Mesenchymal stem cell (in vitro differentiated cells and primary cell): ENCODE data around the gene DIRAS1.

Source experiments
- DNase-seq: peaks from one replicate; pipeline ENCODE4 v3.0.0-alpha.2; 2013
- H2AFZ ChIP-seq: one replicate; pipeline ENCODE4 v1.6.1; 2013; ENCODE audit warnings: low read depth, mild to moderate bottlenecking, control low read depth, inconsistent platforms, low read length, moderate library complexity
- H2AK5ac ChIP-seq: 2 replicates; pipeline ENCODE4 v1.6.1; 2013; ENCODE audit warnings: low read length, moderate library complexity, mild to moderate bottlenecking, inconsistent platforms; ENCODE audit not compliant: severe bottlenecking
- H2BK120ac ChIP-seq: one replicate; pipeline ENCODE4 v1.6.1; 2013; ENCODE audit warnings: low read depth, mild to moderate bottlenecking, inconsistent platforms, low read length, moderate library complexity
- H2BK12ac ChIP-seq, 2 experiments: one replicate each; pipeline ENCODE4 v1.6.1; 2013; ENCODE audit warnings: inconsistent platforms in 2 of 2, low read length in 2 of 2, mild to moderate bottlenecking in 2 of 2, moderate library complexity in 2 of 2, control low read depth in 1 of 2
- H2BK15ac ChIP-seq: one replicate; pipeline ENCODE4 v1.6.1; 2013; ENCODE audit warnings: mild to moderate bottlenecking, low read depth, inconsistent platforms; ENCODE audit not compliant: poor library complexity, severe bottlenecking
- H2BK5ac ChIP-seq: 2 replicates; pipeline ENCODE4 v1.6.1; 2013; ENCODE audit warnings: low read depth, mild to moderate bottlenecking, low read length, control low read depth, inconsistent platforms; ENCODE audit not compliant: poor library complexity, severe bottlenecking
- H3K14ac ChIP-seq, 2 experiments: one replicate each; pipeline ENCODE4 v1.6.1; 2013; ENCODE audit warnings: inconsistent platforms in 2 of 2, low read length in 2 of 2, control low read depth in 1 of 2, mild to moderate bottlenecking in 1 of 2, moderate library complexity in 1 of 2
- H3K18ac ChIP-seq, 2 experiments: one replicate each; pipeline ENCODE4 v1.6.1; 2013; ENCODE audit warnings: inconsistent platforms in 2 of 2, low read length in 2 of 2, control low read depth in 1 of 2, low read depth in 1 of 2, mild to moderate bottlenecking in 1 of 2
- H3K23ac ChIP-seq, 2 experiments: one replicate each; pipeline ENCODE4 v1.6.1; 2013; ENCODE audit warnings: inconsistent platforms in 2 of 2, low read length in 2 of 2, mild to moderate bottlenecking in 2 of 2, moderate library complexity in 2 of 2, control low read depth in 1 of 2
- H3K27ac ChIP-seq: 2 replicates; pipeline ENCODE4 v1.5.1; 2013; ENCODE audit warnings: mild to moderate bottlenecking, moderate library complexity, low read length, control low read depth, inconsistent platforms; ENCODE audit not compliant: poor library complexity, severe bottlenecking
- H3K27me3 ChIP-seq, 2 experiments: 2 replicates each; pipeline versions ENCODE4 v1.6.1 to v1.7.0; 2013; ENCODE audit warnings: low read length in 2 of 2, mild to moderate bottlenecking in 2 of 2, moderate library complexity in 2 of 2, control low read depth in 1 of 2, inconsistent platforms in 1 of 2; ENCODE audit not compliant: control insufficient read depth in 1 of 2, insufficient read depth in 1 of 2
- H3K36me3 ChIP-seq, 2 experiments: 2 replicates each; pipeline versions ENCODE4 v1.6.1 to v1.7.0; 2013; ENCODE audit warnings: low read length in 2 of 2, control low read depth in 1 of 2, inconsistent platforms in 1 of 2, low read depth in 1 of 2, mild to moderate bottlenecking in 1 of 2; ENCODE audit not compliant: insufficient read depth in 2 of 2, control insufficient read depth in 1 of 2
- H3K4ac ChIP-seq, 2 experiments: one replicate each; pipeline ENCODE4 v1.6.1; 2013; ENCODE audit warnings: inconsistent platforms in 2 of 2, low read length in 2 of 2, mild to moderate bottlenecking in 2 of 2, moderate library complexity in 2 of 2, control low read depth in 1 of 2, low read depth in 1 of 2
- H3K4me1 ChIP-seq: 2 replicates; pipeline ENCODE4 v1.6.1; 2013; ENCODE audit warnings: low read depth, low read length, control low read depth; ENCODE audit not compliant: control insufficient read depth, insufficient read depth
- H3K4me2 ChIP-seq: 2 replicates; pipeline ENCODE4 v1.6.1; 2013; ENCODE audit warnings: low read length, mild to moderate bottlenecking, inconsistent platforms; ENCODE audit not compliant: poor library complexity, severe bottlenecking
- H3K4me3 ChIP-seq, 2 experiments: 2 replicates each; pipeline versions ENCODE4 v1.5.1 to v1.7.0; 2013; ENCODE audit warnings: low read length in 2 of 2, mild to moderate bottlenecking in 2 of 2, control low read depth in 1 of 2, low read depth in 1 of 2; ENCODE audit not compliant: insufficient read depth in 1 of 2
- H3K79me1 ChIP-seq: replicated peaks from 2 replicates; pipeline ENCODE4 v1.6.1; 2013; ENCODE audit warnings: mild to moderate bottlenecking, control low read depth, low read length, inconsistent platforms; ENCODE audit not compliant: poor library complexity, severe bottlenecking
- H3K9ac ChIP-seq: 2 replicates; pipeline ENCODE4 v1.7.0; 2013; ENCODE audit warnings: mild to moderate bottlenecking, low read length, moderate library complexity
- H3K9me3 ChIP-seq: 2 replicates; pipeline ENCODE4 v1.7.0; 2013; ENCODE audit warnings: mild to moderate bottlenecking, low read length; ENCODE audit not compliant: control insufficient read depth
- H4K8ac ChIP-seq: one replicate; pipeline ENCODE4 v1.6.1; 2013; ENCODE audit warnings: inconsistent platforms, mild to moderate bottlenecking, low read length, moderate library complexity
- H4K91ac ChIP-seq: one replicate; pipeline ENCODE4 v1.6.1; 2013; ENCODE audit warnings: mild to moderate bottlenecking, low read length, inconsistent platforms
- WGBS: methylation state at CpG from one replicate; pipeline ENCODE4 v1.1.7; 2013; ENCODE audit warnings: mixed read lengths; 5-methylcytosine and 5-hydroxymethylcytosine counted together

The DIRAS1 gene

GRCh38 chr19:2724148-2724557 lies 3.0 kb upstream of the DIRAS1 start:
- Histone ChIP-seq H2BK12ac (peak overlapping the region in 1 of 2 experiments; percentile 45), H2BK15ac (no peak overlapping the region), H3K4me3 (no peak overlapping the region), H3K4me2 (no peak overlapping the region), H3K18ac (peak overlapping the region in 1 of 2 experiments; percentile 38), H2AK5ac (no peak overlapping the region), H3K4ac (no peak overlapping the region), H3K14ac (no peak overlapping the region), H3K79me1 (no peaks in the 10 kb centered on the region), H3K9ac (no peak overlapping the region), H3K4me1 (peaks cover 34% of the 10 kb centered on the region), H2BK120ac (no peak overlapping the region), H3K27me3 (peaks cover 22 to 59% of the 10 kb centered on the region in 2 experiments), H4K8ac (no peak overlapping the region), H2BK5ac (no peak overlapping the region), H3K27ac (no peak overlapping the region), H3K36me3 (no peaks in the 10 kb centered on the region), H4K91ac (no peak overlapping the region), H3K9me3 (no peaks in the 10 kb centered on the region), H3K23ac (no peak overlapping the region), H2AFZ (no peak overlapping the region)
- WGBS: 77% methylated on average over 7 of the region's 7 CpGs
- no peak for DNase-seq

- 87% methylated on average over 14 of the region's 14 CpGs for WGBS
- H2BK120ac ChIP-seq: no peak overlapping the region
- no peak overlapping the region for H3K14ac ChIP-seq
- H3K79me1 ChIP-seq: no peaks in the 10 kb centered on the region
- no peak overlapping the region for H2AK5ac ChIP-seq
- no peak overlapping the region for H3K4me3 ChIP-seq
- no peak overlapping the region for H3K23ac ChIP-seq
- no peak overlapping the region for H2BK5ac ChIP-seq
- DNase-seq: no peak
- no peak overlapping the region for H3K4me2 ChIP-seq
- H3K18ac ChIP-seq: peak overlapping the region; percentile 35 to 38
- peaks cover 34% of the 10 kb centered on the region for H3K4me1 ChIP-seq
- H3K9me3 ChIP-seq: no peaks in the 10 kb centered on the region
- no peak overlapping the region for H4K8ac ChIP-seq
- H2AFZ ChIP-seq: no peak overlapping the region
- H3K27ac ChIP-seq: no peak overlapping the region
- no peak overlapping the region for H3K4ac ChIP-seq
- H3K36me3 ChIP-seq: no peaks in the 10 kb centered on the region
- peaks cover 19 to 62% of the 10 kb centered on the region in 2 experiments for H3K27me3 ChIP-seq
- H3K9ac ChIP-seq: peak overlapping the region; percentile 81
- no peak overlapping the region for H2BK12ac ChIP-seq
- no peak overlapping the region for H4K91ac ChIP-seq
- H2BK15ac ChIP-seq: peak overlapping the region; percentile 46
Measured at GRCh38 chr19:2723747-2724146, 2.6 kb upstream of the DIRAS1 start.

GRCh38 chr19:2723345-2723715 lies 2.2 kb upstream of the DIRAS1 start:
- Histone ChIP-seq H3K79me1 (no peaks in the 10 kb centered on the region), H3K27me3 (peaks cover 16 to 62% of the 10 kb centered on the region in 2 experiments), H3K14ac (no peak overlapping the region), H3K9me3 (no peaks in the 10 kb centered on the region), H2BK5ac (no peak overlapping the region), H3K27ac (no peak overlapping the region), H2AK5ac (no peak overlapping the region), H2AFZ (no peak overlapping the region), H3K9ac (peak overlapping the region; percentile 81), H4K8ac (no peak overlapping the region), H3K4ac (no peak overlapping the region), H2BK12ac (no peak overlapping the region), H3K18ac (peak overlapping the region; percentile 35 to 38), H2BK120ac (no peak overlapping the region), H3K23ac (no peak overlapping the region), H4K91ac (no peak overlapping the region), H3K36me3 (no peaks in the 10 kb centered on the region), H3K4me3 (no peak overlapping the region), H2BK15ac (peak overlapping the region; percentile 46), H3K4me1 (peaks cover 34% of the 10 kb centered on the region), H3K4me2 (peak overlapping the region; percentile 18)
- no peak for DNase-seq
- WGBS: 86% methylated on average over 13 of the region's 13 CpGs

- Histone ChIP-seq H3K4me3 (no peak overlapping the region), H3K27ac (no peak overlapping the region), H3K9me3 (no peaks in the 10 kb centered on the region), H4K91ac (no peak overlapping the region), H3K18ac (peak overlapping the region in 1 of 2 experiments; percentile 32), H3K79me1 (no peaks in the 10 kb centered on the region), H3K36me3 (no peaks in the 10 kb centered on the region), H3K4me2 (peak overlapping the region; percentile 18), H2AFZ (no peak overlapping the region), H3K4ac (no peak overlapping the region), H2BK120ac (no peak overlapping the region), H2BK15ac (no peak overlapping the region), H2BK5ac (no peak overlapping the region), H3K9ac (peak overlapping the region; percentile 81), H4K8ac (no peak overlapping the region), H2BK12ac (peak overlapping the region in 1 of 2 experiments; percentile 25), H3K23ac (no peak overlapping the region), H2AK5ac (no peak overlapping the region), H3K27me3 (peaks cover 13 to 59% of the 10 kb centered on the region in 2 experiments), H3K4me1 (peaks cover 34% of the 10 kb centered on the region), H3K14ac (no peak overlapping the region)
- 64% methylated on average over 28 of the region's 28 CpGs for WGBS
- peak; percentile 77 for DNase-seq
Measured at GRCh38 chr19:2722541-2723344, 1.6 kb upstream of the DIRAS1 start.
